Mononuclear cell (primary cell): ENCODE data around the gene SCNN1A. TPM values are rescaled to one million over a fixed set of nuclear protein-coding genes. Genes with fewer than 3 reads are reported as not detected.

Source experiments
- H3K27me3 ChIP-seq: 2 replicates; pipeline ENCODE4 v1.6.0; 2011; ENCODE audit warnings: low read length, control low read depth; ENCODE audit not compliant: insufficient read depth
- H3K4me1 ChIP-seq: 2 replicates; pipeline ENCODE4 v1.5.1; 2011; ENCODE audit warnings: mild to moderate bottlenecking, low read length, control low read depth; ENCODE audit not compliant: insufficient read depth
- H3K4me3 ChIP-seq: 2 replicates; pipeline ENCODE4 v1.5.1; 2011; ENCODE audit warnings: mild to moderate bottlenecking, low read length, moderate library complexity
- H3K9me3 ChIP-seq: 2 replicates; pipeline ENCODE4 v1.5.1; 2011; ENCODE audit warnings: low read depth, mild to moderate bottlenecking, control low read depth, low read length
- total RNA-seq: library from RNA; depleted of rRNA; stranded (reverse); fragments of >200 nt; gene quantifications from one replicate; pipeline ENCODE4 v1.2.3, GENCODE V29; 2012

The SCNN1A gene
- total RNA-seq, 1 donor: 1.2 TPM

GRCh38 chr12:6391013-6391412 is 15.7 kb upstream of the SCNN1A start:
- Histone ChIP-seq H3K4me1 (peaks cover 19% of the 10 kb centered on the region), H3K4me3 (no peak overlapping the region), H3K9me3 (no peaks in the 10 kb centered on the region), H3K27me3 (no peaks in the 10 kb centered on the region)

- H3K9me3 ChIP-seq: no peaks in the 10 kb centered on the region
- H3K4me3 ChIP-seq: no peak overlapping the region
- no peaks in the 10 kb centered on the region for H3K27me3 ChIP-seq
- H3K4me1 ChIP-seq: peaks cover 24% of the 10 kb centered on the region
These were observed 14.9 kb upstream of the SCNN1A start for GRCh38 chr12:6390084-6390799.

GRCh38 chr12:6387541-6387940 is 12.2 kb upstream of the SCNN1A start:
- Histone ChIP-seq H3K4me1 (peaks cover 39% of the 10 kb centered on the region), H3K4me3 (no peak overlapping the region), H3K27me3 (no peaks in the 10 kb centered on the region), H3K9me3 (no peaks in the 10 kb centered on the region)

- Histone ChIP-seq H3K4me3 (no peak overlapping the region), H3K9me3 (no peaks in the 10 kb centered on the region), H3K27me3 (no peaks in the 10 kb centered on the region), H3K4me1 (peaks cover 36% of the 10 kb centered on the region)
These were observed 11.1 kb upstream of the SCNN1A start for GRCh38 chr12:6386491-6386890.

- Histone ChIP-seq H3K27me3 (no peaks in the 10 kb centered on the region), H3K4me3 (no peak overlapping the region), H3K9me3 (no peaks in the 10 kb centered on the region), H3K4me1 (peaks cover 37% of the 10 kb centered on the region)
These were observed 10.7 kb upstream of the SCNN1A start for GRCh38 chr12:6386038-6386437.

- Histone ChIP-seq H3K4me3 (peak overlapping the region; percentile 52), H3K27me3 (no peaks in the 10 kb centered on the region), H3K4me1 (peaks cover 50% of the 10 kb centered on the region), H3K9me3 (no peaks in the 10 kb centered on the region)
These were observed 9.4 kb upstream of the SCNN1A start for GRCh38 chr12:6384499-6385436.

GRCh38 chr12:6383572-6384498 is 8.5 kb upstream of the SCNN1A start, which contains the start of gene LTBR:
Gene LTBR (plus strand): TSS chr12:6384162. CDS start chr12:6384359, 197 bp downstream.
- no peaks in the 10 kb centered on the region for H3K27me3 ChIP-seq
- no peaks in the 10 kb centered on the region for H3K9me3 ChIP-seq
- H3K4me1 ChIP-seq: peaks cover 59% of the 10 kb centered on the region
- H3K4me3 ChIP-seq: peak within 1 kb of the TSS; percentile 52

GRCh38 chr12:6382982-6383381 is 7.6 kb upstream of the SCNN1A start:
- Histone ChIP-seq H3K4me1 (peaks cover 68% of the 10 kb centered on the region), H3K27me3 (no peaks in the 10 kb centered on the region), H3K9me3 (no peaks in the 10 kb centered on the region), H3K4me3 (no peak overlapping the region)

GRCh38 chr12:6382371-6382770 is 7.0 kb upstream of the SCNN1A start:
- Histone ChIP-seq H3K4me1 (peaks cover 73% of the 10 kb centered on the region), H3K9me3 (no peaks in the 10 kb centered on the region), H3K27me3 (no peaks in the 10 kb centered on the region), H3K4me3 (no peak overlapping the region)

- peaks cover 81% of the 10 kb centered on the region for H3K4me1 ChIP-seq
- H3K9me3 ChIP-seq: no peaks in the 10 kb centered on the region
- no peaks in the 10 kb centered on the region for H3K27me3 ChIP-seq
- H3K4me3 ChIP-seq: no peak overlapping the region
These were observed 5.1 kb upstream of the SCNN1A start for GRCh38 chr12:6380141-6381121.

- no peak overlapping the region for H3K4me3 ChIP-seq
- H3K27me3 ChIP-seq: no peaks in the 10 kb centered on the region
- peaks cover 66% of the 10 kb centered on the region for H3K4me1 ChIP-seq
- no peaks in the 10 kb centered on the region for H3K9me3 ChIP-seq
These were observed 3.5 kb upstream of the SCNN1A start for GRCh38 chr12:6378709-6379472.

- Histone ChIP-seq H3K9me3 (no peaks in the 10 kb centered on the region), H3K4me1 (peaks cover 62% of the 10 kb centered on the region), H3K4me3 (no peak overlapping the region), H3K27me3 (no peaks in the 10 kb centered on the region)
These were observed 2.3 kb upstream of the SCNN1A start for GRCh38 chr12:6377667-6377994.

- Histone ChIP-seq H3K27me3 (no peaks in the 10 kb centered on the region), H3K9me3 (no peaks in the 10 kb centered on the region), H3K4me1 (peaks cover 66% of the 10 kb centered on the region), H3K4me3 (no peak overlapping the region)
These were observed 1.7 kb upstream of the SCNN1A start for GRCh38 chr12:6376870-6377666.
